LNCAP (cell line): ENCODE data around the gene DOCK11.

Experiments used
- CTCF ChIP-seq: fragments of 450-650 bp; IDR thresholded peaks from 2 replicates; pipeline ENCODE4 v1.5.1; 2017; ENCODE audit warnings: mild to moderate bottlenecking

DOCK11 gene

DNA sequence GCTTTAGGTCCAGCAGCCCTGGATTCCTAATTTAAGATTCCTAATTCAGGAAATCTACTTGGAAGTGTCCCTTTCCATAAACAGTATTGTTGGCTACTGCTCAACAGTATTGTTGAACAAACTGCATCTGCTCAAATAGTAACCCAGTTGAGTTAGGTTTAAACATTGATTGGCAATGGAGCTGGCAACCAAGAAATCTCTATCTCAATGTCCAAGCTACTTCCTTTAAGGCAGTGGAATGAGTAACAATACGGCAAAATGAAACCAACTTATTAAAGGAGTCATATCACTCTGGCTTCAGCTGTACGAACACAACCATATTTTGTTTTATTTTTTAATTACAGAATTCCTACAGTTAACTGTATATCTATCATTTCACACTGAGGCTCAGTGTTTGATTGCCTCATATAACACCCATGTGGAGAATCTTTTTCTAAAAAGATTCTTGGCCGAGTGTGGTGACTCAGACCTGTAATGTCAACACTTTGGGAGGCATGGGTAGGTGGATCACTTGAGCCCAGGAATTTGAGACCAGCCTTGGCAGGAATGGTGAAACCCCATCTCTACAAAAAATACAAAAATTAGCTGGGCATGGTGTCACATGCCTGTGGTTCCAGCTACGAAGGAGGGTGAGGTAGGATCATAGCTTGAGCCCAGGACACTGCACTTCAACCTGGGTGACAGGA lies 160.1 kb downstream of the DOCK11 start:
- no peak for TF ChIP-seq CTCF

GRCh38 chrX:118657413-118657812 lies 161.8 kb downstream of the DOCK11 start:
- TF ChIP-seq CTCF, result no peak

- TF ChIP-seq CTCF, result no peak
Measured at GRCh38 chrX:118660085-118660484, 164.5 kb downstream of the DOCK11 start.

DNA sequence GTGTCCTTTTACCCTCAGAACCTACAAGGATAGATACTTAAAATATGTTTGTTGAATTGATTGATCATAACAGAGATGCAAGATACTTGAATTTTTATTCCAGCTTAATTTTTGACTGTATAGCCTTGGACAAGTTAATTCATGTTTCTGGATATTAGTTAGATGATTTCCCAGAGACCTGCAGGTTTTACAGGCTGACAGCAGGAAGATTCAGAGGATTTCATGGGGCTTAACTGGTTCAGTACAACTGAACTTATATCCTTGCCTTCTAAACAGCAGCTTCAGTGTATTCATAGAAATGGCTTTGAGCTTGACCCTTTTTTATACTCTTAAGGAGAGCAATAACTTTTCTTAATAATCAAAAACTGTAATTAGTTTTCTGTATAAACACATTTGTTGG lies 169.6 kb downstream of the DOCK11 start:
- TF ChIP-seq CTCF, result no peak

GRCh38 chrX:118666521-118666920 lies 170.9 kb downstream of the DOCK11 start:
- no peak for TF ChIP-seq CTCF

- TF ChIP-seq CTCF, result no peak
Measured at GRCh38 chrX:118669435-118669834, 173.8 kb downstream of the DOCK11 start.

- TF ChIP-seq CTCF, result no peak
Measured at GRCh38 chrX:118675326-118675965, 179.8 kb downstream of the DOCK11 start.
